CD4-positive, alpha-beta T cell treated with Interleukin-17A for 4 hours (primary cell): ENCODE data around the gene IGFL4.
A peak's percentile ranks its signal among the peaks of the same experiment; 100 is the strongest.

Experiments
- DNase-seq: peaks from one replicate; pipeline ENCODE4 v3.0.0-alpha.2; 2020; ENCODE audit warnings: mixed read lengths

The IGFL4 gene

GRCh38 chr19:46018729-46019251, 22.0 kb downstream of the IGFL4 start:
- no peak for DNase-seq

DNA sequence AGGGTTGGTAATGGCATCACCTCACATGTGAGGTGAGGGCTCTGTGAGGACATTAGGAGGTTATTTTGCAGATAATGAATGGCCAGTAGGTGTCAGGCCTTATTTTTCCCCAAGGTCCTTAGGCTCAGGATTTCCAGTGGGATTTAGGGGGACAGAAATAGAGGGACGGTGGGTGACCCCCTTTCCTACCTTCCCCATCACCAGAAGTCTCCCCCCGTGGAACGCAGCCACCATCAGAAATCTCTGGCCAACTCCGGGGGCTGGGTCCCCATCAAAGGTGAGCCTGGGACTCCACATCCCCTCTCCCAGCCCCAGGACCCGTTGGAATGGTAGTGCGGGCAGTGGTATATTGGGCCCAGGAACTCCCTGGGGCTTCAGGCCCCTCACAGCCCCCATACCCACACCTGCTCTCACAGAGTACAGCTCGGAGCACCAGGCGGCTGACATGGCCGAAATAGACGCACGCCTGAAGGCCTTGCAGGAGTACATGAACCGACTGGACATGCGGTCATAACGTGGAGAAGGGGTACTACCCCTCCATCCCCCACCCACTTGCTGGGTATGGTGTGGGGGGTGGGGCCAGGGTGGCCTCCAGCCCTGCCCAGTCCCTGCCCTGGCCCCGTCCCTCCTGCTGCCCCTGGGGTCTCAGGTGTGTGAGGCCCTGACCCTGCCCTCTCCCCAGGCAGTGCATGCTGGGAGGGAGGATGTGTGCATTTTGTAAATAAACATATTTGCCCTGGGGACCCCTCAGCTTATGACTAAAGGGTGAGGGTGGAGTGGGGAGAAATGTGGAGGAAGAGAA, 22.7 kb downstream of the IGFL4 start:
- no peak for DNase-seq

DNA sequence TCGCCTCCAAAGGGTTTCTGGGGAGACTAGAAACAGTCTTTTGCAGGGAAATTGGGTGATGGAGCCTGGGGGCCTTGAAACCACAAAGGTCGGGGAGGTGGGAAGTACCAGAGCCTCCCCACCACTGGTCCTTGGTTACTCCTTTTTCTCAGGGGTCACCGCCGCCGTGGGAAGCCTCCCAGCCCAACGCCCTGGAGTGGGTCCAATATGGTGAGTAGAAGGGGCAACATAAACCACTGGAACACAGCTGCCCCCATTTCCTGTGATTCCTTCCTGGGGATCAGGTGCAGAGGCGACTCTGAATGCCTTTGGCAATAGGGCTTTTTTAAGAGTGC, 23.7 kb downstream of the IGFL4 start:
- no peak for DNase-seq

DNA sequence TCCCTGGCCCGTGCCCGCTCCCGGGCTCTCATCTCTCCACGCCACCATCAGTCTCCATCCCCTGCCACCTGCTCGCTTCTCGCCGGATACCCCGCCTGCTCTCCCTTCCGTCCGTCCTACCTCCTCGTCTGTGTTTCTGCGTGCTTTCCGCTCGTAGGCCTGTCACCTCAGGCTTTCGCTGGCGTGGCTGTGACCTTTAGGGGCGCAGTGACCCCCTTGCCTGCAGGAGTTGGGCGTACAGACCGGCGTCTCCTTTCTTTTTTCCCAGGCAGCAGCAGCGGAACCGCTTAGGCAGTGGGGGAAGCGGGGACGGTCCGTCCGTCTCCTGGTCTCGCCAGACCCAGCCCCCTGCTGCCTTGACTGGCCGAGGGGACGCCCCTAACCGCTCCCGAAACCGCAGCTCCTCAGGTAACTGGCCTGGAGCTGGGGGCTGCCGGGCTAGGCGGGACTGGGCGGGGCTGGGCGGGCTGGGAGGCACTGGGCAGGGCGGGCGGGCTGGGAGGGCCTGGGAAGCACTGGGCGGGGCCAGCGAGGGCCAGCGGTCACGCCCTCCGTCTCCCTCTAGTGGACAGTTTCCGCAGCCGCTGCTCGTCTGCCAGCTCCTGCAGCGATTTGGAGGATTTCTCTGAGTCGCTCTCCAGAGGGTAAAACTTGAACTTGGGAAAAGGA, 24.2 kb downstream of the IGFL4 start:
- peak; percentile 91 for DNase-seq

- DNase-seq, result peak; percentile 55
Measured at GRCh38 chr19:46015687-46016425, 24.9 kb downstream of the IGFL4 start.

GRCh38 chr19:46014941-46015686, 25.7 kb downstream of the IGFL4 start:
- DNase-seq, result peak; percentile 82

GRCh38 chr19:46014534-46014933, 26.3 kb downstream of the IGFL4 start:
- no peak for DNase-seq

- peak; percentile 78 for DNase-seq
Measured at GRCh38 chr19:46009530-46010510, 31.0 kb downstream of the IGFL4 start.

DNA sequence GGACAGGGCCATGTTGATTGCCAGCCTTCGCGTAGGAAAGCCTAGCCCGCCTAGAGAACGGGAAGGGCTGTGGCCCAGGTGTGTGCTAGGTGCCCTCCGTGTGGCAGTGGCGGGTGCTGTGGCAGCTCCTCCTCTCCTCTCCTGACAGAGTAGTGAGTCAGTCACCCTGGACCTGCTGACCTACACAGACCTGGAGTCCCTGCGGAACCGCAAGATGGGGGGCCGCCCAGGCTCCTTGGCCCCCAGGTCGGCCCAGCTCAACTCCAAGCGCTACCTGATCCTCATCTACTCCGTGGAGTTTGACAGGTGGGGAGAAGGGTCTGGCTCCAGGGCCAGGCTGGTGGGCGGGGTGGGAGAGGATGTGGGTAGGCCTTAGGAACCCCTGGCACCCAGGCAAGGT, 34.4 kb downstream of the IGFL4 start:
- DNase-seq, result no peak

- no peak for DNase-seq
Measured at GRCh38 chr19:46002678-46003275, 38.0 kb downstream of the IGFL4 start.

DNA sequence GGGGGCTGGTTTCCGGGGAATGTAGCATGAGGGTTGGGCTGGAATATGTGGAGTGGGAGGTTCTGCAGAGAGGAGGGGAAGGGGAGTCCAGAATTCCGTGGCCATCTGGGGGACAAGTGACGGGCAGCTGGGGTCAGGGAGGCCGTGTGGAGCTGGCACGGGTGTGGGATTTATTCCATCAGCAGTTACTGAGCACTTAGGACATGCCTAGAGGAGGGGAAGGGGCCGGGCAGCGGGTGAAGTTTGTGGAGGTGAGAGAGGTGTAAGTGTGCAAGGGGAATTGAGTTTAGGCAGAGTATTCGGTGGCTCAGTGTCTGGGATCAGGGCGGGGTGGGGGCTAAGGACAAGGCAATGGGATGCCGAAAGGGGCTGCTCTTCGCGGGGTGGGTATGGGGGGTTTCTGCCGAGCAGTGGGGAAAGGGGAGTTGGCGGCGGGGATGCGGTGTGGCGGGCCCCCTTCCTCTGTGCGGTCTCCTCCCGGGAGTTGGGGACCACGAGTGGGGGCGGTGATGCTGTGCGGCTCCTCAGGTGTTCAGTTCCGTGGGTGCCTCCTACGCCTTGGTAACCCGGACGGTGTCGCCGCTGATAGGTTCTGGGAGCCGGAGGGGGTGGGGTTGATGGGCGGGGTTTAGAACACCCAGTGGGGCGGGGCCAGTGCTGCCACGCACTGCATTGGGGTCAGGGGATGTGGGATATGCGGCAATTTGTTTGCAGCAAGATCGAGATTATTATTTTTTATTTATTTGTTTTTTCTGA, 40.1 kb downstream of the IGFL4 start:
- peak; percentile 90 for DNase-seq

DNA sequence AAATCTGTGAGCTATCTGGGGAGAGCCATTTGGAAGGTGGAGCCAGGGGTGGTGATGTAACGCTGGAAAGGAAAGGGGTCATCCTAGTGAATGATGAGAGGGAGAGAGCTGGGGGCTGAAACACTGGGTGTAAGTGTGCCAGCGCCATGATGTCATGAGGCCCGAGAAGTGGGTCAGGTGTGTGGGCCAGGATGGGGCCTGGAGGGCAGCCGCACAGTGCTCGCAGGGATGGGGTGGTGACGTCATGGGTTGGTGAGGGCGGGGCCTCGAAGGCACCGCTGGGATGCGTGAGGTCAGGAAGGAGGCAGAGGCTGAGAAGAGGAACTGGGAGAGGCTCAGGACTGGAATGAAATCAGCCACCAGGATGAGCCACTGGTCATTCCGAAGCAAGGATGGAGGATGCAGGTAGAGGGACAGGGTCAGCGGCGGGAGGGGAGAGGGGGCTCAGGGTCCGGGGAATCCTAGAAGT, 41.1 kb downstream of the IGFL4 start:
- peak; percentile 24 for DNase-seq

DNA sequence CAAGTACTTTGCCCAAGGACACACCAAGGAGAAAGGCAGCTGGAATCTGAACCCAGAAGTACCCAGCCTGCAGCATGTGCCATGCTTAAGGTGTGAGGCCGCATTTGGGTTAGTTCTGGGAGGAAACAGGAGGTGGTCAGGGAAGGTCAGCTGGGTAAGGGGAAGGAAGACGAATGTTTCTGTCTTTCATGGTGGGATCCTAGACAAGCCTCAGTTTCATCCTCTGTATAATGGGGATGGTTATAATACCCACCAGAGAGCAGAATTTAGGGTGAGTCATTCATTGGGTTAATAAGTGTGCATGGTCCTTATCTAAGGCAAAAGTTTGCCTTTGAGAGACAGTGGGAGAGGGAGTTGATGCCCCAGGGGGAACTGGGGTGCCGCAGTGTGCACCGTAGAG, 42.0 kb downstream of the IGFL4 start:
- DNase-seq, result no peak

DNA sequence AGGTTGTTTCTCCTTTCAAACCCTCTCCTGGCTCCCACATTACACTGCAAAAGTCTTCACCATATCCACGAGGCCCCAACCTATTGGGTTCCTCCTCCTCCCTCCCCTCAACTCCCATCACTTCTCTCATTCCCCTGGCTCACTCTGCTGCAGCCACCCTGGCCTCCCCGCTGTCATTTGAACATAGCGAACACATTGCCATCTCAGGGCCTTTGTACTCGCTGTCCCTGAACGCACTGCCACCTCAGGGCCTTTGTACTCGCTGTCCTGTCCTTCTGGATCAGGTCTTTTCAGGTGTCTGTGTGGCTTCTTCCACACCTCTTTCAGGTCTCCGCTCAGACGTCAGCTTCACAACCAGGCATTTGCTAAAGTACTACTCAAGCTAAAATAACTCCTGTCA, 43.9 kb downstream of the IGFL4 start:
- no peak for DNase-seq

GRCh38 chr19:45995715-45996385, 45.0 kb downstream of the IGFL4 start:
- DNase-seq, result no peak

DNA sequence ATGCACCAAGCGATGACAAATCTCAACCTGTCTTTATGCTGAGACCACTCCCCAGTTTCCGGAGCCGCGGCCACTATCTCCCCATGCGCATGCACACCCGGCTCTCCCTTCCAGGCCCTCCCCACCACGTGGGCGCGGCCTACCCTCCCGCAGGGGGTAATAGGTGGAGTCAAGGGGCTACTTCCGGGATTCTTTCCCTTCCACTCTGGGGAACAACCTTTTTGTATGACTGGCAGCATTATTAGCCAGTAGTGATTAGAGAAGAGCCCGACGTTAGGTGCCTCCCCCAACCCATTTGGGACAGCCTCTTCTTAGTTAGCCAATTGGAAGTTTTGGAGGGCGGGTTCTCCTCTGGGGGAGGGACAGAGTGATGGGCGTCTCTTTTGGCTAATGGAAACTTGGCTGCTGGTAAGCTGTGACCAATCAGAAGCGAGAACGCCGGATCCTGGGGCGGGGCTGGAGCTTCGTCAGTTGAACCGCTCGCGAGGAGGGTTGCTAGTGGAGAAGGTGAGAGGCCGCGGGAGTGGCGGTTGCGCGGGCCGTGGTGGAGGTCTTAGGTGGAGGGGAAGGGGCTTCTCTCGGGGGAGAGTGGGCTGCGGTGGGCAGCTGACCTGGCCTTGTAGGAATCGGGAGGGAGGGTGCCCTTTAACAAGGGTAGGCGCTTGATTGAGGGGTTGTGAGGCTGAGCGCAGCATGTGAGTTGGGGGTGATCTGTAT, 45.6 kb downstream of the IGFL4 start, which contains the start of gene CCDC61:
TSS of gene CCDC61 (plus strand) at position 470 of the 717 bp plus-strand sequence. CDS start 7,552 bp downstream, outside the sequence.
- peak; percentile 96 for DNase-seq

GRCh38 chr19:45994456-45994997, 46.3 kb downstream of the IGFL4 start:
- DNase-seq, result no peak

DNA sequence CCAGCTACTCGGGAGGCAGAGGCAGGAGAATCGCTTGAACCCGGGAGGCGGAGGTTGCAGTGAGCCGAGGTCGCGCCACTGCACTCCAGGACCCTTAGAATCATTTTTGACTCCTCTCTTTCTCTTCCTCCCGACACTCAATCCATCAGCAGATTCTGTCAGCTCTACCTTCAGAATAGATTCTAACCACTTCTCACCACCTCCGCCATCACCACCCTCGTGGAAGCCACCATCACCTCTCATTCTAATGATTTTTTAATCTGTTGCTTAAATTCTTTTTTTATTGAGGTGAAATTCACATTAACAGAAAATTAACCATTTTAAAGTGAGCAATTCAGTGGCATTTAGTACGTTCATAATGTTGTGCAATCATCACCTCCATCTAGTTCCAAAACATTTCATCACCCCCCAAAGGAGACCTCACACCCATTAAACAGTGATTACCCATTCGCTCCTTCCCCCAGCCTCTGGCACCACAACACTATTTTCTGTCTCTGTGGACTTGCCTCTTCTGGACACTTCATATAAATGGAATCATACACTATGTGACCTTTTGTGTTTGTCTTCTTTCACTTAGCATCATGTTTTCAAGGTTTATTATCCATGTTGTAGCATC, 50.6 kb downstream of the IGFL4 start:
- DNase-seq, result no peak
